ENCODE results near the gene SEC31A.
A peak's percentile ranks its signal among the peaks of the same experiment; 100 is the strongest.

SEC31A gene

GRCh38 chr4:82789025-82789776 lies 101.8 kb downstream of the SEC31A start:
- DNase-seq, result no peak

DNA sequence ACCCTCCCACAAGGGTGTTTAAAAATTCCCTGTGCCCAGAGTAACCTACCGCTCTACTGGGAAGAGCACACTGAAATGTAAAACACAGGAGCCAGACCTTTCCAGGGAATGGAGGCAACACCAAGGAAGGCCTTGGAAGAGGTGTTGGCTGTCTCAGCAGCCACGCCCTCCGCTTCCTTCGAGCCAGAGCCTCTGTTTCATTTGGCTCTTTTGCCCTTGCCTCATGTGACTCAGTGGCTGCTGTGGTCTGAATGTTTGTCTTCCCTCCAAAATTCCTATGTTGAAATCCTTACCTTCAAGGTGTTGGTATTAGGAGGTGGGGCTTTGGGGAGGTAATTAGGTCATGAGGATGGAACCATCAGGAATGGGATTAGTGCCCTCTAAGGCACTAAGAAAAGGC lies 103.6 kb downstream of the SEC31A start:
- no peak for DNase-seq

GRCh38 chr4:82786828-82787227 lies 104.1 kb downstream of the SEC31A start:
- DNase-seq, result no peak

DNA sequence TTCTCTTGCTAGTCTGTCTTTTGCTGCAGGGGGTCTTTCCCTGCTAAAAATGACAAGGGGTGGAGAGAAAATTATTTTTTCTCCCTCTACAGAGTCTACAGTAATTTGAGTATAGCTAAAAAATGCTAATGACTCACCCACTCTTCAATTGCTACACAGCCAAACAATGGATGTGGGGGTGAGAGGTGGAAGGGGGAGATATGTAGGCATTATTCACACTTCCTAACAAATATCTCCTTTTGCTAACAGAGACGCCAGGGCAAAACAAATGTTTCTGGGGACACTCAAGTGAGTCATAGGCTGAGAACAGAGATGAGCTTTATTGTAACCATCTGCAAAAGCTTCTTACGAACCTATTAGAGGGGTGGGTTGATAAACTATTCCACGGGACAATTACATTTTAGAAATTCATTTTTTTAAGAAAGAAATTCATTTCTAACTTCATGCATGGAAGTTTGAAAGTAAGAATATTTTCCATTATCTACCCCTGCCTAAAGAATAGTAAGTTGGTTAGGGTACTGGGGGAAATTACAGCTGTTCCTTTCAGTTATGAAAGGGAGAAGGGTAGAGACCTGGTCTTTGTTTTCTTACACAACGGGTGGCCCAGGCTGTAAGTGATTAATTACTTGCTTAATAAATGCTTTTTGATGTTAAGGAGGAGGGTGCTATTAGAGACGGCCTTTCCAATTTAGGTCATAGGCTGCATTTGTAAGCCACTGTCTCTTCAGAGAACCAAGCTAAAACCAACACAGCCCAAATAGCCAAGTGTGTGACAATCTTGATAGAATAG lies 105.1 kb downstream of the SEC31A start:
- peak in 1 of 2 donors; percentile 87 for DNase-seq

GRCh38 chr4:82784681-82785610 lies 106.0 kb downstream of the SEC31A start:
- DNase-seq, result peak in 1 of 2 donors; percentile 65

GRCh38 chr4:82782626-82783345 lies 108.2 kb downstream of the SEC31A start:
- no peak for DNase-seq

DNA sequence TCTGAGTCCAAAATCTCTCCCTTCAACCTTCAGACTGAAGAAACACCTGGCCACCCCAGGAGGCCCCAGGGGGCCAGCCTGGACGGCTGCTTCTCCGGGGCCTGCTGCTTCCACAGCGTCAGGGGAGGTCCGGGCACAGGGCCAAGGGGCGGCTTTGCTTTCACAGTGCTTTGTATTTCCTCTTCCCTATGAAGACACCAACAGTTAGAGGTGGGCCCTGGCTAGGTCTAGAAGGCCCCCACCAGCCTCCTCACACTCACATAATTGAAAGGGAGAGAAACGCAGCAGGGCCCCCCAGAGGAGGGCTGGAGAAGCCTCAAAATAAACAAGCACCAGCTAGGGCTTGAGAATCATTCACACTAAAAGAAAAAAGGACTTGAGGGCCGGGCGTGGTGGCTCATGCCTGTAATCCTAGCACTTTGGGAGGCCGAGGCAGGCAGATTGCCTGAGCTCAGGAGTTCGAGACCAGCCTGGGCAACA lies 110.2 kb downstream of the SEC31A start:
- peak in 1 of 2 donors; percentile 79 for DNase-seq

DNA sequence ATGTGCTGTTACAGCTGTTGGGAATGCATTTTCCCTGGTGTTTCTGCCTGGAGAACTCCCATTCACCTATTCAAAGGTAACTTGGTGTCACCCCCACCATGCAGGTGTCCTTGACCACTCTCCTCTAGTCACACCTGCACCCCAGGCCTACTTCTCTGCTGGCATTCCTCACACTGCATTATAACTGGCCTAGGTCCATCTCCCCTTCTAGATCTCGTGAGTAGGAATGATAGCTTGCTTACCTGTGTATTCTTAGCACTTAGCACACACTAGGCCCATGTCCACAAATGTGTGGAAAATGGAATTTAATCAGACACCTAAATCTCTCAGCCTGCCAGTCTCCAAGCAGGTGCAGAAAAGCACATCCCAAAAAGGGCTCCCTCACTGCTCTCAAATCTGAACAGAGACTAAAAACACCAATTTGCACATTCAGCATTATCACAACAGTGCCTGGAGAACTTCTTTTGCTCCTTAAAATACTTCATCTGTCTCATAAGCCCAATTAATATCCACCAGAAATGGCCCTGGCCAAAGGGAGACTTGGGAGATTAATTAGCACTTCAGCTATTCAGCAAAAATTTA lies 110.7 kb downstream of the SEC31A start:
- DNase-seq, result no peak

DNA sequence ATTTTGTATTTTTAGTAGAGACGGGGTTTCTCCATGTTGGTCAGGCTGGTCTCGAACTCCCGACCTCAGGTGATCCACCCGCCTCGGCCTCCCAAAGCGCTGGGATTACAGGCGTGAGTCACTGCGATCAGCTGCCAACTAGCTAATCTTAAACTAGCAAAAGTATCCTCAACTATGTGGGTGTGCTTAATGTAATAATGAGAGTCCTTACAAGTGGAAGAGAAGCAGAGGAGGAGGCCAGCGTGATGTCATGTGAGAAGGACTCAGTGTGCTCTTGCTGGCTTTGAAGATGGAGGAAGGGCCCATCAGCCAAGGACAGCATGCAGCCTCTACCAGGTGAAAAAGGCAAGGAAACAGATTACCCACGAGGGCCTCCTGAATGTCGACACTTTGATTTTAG lies 111.9 kb downstream of the SEC31A start:
- DNase-seq, result no peak

GRCh38 chr4:82777857-82778525 lies 113.0 kb downstream of the SEC31A start:
- DNase-seq, result no peak

DNA sequence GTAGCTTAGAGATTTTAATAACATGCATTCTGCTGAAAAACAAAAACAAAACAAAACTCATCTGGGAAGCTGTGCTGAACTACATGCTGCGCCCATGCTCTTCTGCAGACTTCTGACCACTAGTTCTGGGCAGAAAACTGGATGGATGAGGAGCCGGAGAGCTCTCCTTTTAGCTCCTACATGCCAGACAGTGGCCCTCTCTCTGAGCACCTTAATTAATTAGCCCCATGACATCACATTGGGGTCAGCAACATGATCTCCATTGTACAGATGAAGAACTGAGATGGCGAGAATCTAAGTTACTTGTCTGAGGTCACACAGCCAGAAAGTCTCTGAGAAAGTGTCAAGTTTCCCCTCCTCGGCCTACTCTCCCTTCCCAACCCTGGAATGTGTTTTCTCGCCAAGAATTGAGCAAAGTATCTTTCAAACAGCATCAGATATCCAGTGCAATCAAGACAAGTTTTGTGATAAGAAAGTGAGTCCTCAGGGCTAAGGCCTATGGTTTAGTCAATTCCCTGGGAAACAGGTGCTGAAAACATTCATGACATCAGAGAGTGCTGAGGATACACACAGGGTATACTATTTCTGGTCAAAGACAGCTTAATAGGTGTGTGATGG lies 113.9 kb downstream of the SEC31A start:
- no peak for DNase-seq

DNA sequence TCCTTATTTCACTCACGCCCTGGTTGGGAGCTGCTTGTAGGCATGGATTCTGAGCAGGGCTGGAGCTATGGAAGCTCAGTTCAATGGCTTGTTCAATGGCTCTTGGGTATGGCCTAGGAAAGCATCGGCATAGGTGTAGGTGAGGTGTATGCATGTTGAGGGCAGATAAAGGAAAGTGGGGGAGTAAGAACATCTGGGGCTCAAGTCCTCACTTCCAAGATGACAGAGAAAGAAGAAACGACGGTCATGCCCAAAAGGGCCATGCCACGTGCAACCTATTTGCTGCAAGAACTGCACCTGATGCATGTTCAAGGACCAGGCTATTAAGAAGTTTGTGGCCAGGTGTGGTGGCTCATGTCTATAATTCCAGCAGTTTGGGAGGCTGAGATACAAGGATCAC lies 115.7 kb downstream of the SEC31A start:
- DNase-seq, result no peak

GRCh38 chr4:82774711-82775171 lies 116.2 kb downstream of the SEC31A start:
- no peak for DNase-seq

DNA sequence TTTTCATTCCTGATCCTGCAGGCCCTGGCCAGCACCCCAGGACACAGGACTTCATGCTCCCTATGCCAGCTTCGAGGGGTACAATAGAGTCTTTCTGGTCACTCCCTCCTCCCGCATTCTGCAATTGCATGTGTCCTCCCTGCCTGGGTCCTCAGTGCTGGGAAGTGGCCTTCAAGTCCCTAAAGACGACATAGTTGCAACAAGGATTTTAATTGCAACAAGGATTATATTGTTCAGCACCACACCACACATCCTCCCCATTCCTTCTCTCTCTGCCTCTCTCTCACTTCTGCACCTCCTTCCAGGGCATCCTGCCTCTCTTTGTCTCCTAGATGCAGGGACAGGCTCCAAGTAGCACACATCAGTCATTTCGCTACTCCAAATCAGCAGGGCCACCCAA lies 117.9 kb downstream of the SEC31A start:
- DNase-seq, result no peak

- DNase-seq, result no peak
Observed at GRCh38 chr4:82770607-82771006, 120.3 kb downstream of the SEC31A start.

Data from bone marrow (tissue), 2 donors.